Calu3 (cell line): ENCODE measurements around the gene HOXD8. TPM values are rescaled to one million over a fixed set of nuclear protein-coding genes. Genes with fewer than 3 reads are reported as not detected.

ENCODE experiments used
- BruUV-seq: library from RNA; stranded (reverse); fragments of 400-500 nt; replicated peaks from 2 replicates; lab custom pipeline; 2021; lab: Mats Ljungman, UMichigan
- CTCF ChIA-PET: fragments of 300-600 bp; sonication (Branson Sonifier 250); formaldehyde crosslinking; loops from one replicate; lab custom pipeline; 2022; ENCODE audit warnings: antibody characterized with exemption; lab: Charles Lee
- DNase-seq: peaks from one replicate; pipeline ENCODE4 v3.0.0; 2022
- H3K27ac Mint-ChIP-seq: one replicate; pipeline ENCODE4 v1.8.0; 2022; ENCODE audit warnings: mixed read lengths; ENCODE audit not compliant: unreplicated experiment
- H3K27me3 Mint-ChIP-seq: one replicate; pipeline ENCODE4 v1.8.0; 2022; ENCODE audit warnings: mixed read lengths; ENCODE audit not compliant: unreplicated experiment
- H3K36me3 Mint-ChIP-seq: one replicate; pipeline ENCODE4 v1.8.0; 2022; ENCODE audit warnings: mild to moderate bottlenecking, moderate library complexity, mixed read lengths; ENCODE audit not compliant: insufficient read depth, unreplicated experiment
- H3K4me1 Mint-ChIP-seq: one replicate; pipeline ENCODE4 v1.8.0; 2022; ENCODE audit warnings: mild to moderate bottlenecking, low read depth, mixed read lengths; ENCODE audit not compliant: unreplicated experiment
- H3K4me3 Mint-ChIP-seq: one replicate; pipeline ENCODE4 v1.8.0; 2022; ENCODE audit warnings: mild to moderate bottlenecking, low read depth, moderate library complexity, mixed read lengths; ENCODE audit not compliant: unreplicated experiment
- H3K9me3 Mint-ChIP-seq: one replicate; pipeline ENCODE4 v1.8.0; 2022; ENCODE audit warnings: low read depth, mixed read lengths; ENCODE audit not compliant: unreplicated experiment
- intact Hi-C: fragments of 100-400 bp; cut with micrococcal nuclease; formaldehyde crosslinking; loops from one replicate; pipeline ENCODE4 v1.10.0; 2022; ENCODE audit not compliant: unreplicated experiment
- total RNA-seq: library from RNA; stranded (reverse); gene quantifications from 2 replicates; pipeline ENCODE4 v1.2.3, GENCODE V29; 2022
- TF ChIP-seq, protein P1 (sequence below): fragments of 200-600 bp; IDR thresholded peaks from one replicate; pipeline ENCODE4 v1.8.0; 2022; ENCODE audit warnings: antibody characterized with exemption; ENCODE audit not compliant: unreplicated experiment

HOXD8 gene
- total RNA-seq, 1 experiment from 2014 or later = not detected

- intact Hi-C loops = no loop called here
- CTCF ChIA-PET = no interaction called here
- Mint-ChIP-seq H3K4me1 (no peaks in the 10 kb centered on the region), H3K4me3 (no peak within 1 kb of the TSS), H3K36me3 (no peaks in the 10 kb centered on the region), H3K27ac (no peak within 1 kb of the TSS), H3K27me3 (peaks cover 11% of the 10 kb centered on the region), H3K9me3 (peaks cover 2% of the 10 kb centered on the region)
- TF ChIP-seq, protein P1, sequence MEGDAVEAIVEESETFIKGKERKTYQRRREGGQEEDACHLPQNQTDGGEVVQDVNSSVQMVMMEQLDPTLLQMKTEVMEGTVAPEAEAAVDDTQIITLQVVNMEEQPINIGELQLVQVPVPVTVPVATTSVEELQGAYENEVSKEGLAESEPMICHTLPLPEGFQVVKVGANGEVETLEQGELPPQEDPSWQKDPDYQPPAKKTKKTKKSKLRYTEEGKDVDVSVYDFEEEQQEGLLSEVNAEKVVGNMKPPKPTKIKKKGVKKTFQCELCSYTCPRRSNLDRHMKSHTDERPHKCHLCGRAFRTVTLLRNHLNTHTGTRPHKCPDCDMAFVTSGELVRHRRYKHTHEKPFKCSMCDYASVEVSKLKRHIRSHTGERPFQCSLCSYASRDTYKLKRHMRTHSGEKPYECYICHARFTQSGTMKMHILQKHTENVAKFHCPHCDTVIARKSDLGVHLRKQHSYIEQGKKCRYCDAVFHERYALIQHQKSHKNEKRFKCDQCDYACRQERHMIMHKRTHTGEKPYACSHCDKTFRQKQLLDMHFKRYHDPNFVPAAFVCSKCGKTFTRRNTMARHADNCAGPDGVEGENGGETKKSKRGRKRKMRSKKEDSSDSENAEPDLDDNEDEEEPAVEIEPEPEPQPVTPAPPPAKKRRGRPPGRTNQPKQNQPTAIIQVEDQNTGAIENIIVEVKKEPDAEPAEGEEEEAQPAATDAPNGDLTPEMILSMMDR = no peak
- no TSS peak for BruUV-seq
- no peak for DNase-seq
Observed at GRCh38 chr2:176156807-176157498, 27.4 kb downstream of the HOXD8 start, which contains the start of gene HOXD3. HOXD3 (plus strand) TSS chr2:176157307; CDS start chr2:176169115, 11,808 bp downstream.

DNA sequence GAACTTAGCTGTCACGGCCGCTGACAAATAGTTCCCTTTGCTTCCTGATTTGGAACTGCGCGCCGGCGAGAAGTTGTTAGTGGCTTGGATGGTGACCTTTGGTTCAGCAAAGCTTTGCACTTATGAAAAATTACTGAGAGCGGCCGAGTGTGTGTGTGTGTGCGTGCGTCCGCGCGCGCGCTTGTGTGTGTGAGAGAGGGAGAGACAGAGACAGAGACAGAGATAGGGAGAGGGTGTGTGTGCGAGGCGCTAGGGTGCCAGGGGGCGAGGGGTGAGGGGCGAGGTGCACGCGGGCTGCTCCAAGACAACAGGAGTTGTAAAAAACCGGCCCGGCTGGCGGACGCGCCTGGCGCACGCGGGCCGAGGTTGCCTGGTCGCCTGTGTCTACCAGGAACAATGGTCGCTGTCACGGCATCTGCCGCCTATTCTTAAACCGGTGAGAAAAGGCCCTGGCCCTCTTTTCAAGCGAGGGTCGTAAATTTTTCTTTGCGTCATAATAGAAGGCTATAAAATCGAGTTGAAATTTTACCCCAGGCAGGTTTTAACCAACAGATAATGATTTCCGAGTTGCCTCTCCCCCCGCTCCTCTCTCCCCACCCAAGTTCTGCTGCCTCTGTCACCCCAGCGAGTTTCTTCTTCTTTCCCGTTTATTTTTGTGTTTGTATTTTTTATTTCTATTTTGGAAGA lies 28.1 kb downstream of the HOXD8 start:
- Mint-ChIP-seq H3K4me1 (no peaks in the 10 kb centered on the region), H3K4me3 (no peak overlapping the region), H3K27me3 (peaks cover 11% of the 10 kb centered on the region), H3K27ac (no peak overlapping the region), H3K36me3 (no peaks in the 10 kb centered on the region), H3K9me3 (peaks cover 2% of the 10 kb centered on the region)
- TF ChIP-seq, protein P1 = no peak
- intact Hi-C loops = no loop called here
- CTCF ChIA-PET = no interaction called here
- no peak for DNase-seq
- BruUV-seq = no TSS peak

GRCh38 chr2:176158186-176158591 lies 28.7 kb downstream of the HOXD8 start:
- Mint-ChIP-seq H3K4me3 (no peak overlapping the region), H3K27me3 (peaks cover 12% of the 10 kb centered on the region), H3K9me3 (peaks cover 2% of the 10 kb centered on the region), H3K27ac (no peak overlapping the region), H3K36me3 (no peaks in the 10 kb centered on the region), H3K4me1 (no peaks in the 10 kb centered on the region)
- intact Hi-C loops = no loop called here
- TF ChIP-seq, protein P1 = no peak
- DNase-seq = no peak
- CTCF ChIA-PET = no interaction called here
- BruUV-seq = no TSS peak

DNA sequence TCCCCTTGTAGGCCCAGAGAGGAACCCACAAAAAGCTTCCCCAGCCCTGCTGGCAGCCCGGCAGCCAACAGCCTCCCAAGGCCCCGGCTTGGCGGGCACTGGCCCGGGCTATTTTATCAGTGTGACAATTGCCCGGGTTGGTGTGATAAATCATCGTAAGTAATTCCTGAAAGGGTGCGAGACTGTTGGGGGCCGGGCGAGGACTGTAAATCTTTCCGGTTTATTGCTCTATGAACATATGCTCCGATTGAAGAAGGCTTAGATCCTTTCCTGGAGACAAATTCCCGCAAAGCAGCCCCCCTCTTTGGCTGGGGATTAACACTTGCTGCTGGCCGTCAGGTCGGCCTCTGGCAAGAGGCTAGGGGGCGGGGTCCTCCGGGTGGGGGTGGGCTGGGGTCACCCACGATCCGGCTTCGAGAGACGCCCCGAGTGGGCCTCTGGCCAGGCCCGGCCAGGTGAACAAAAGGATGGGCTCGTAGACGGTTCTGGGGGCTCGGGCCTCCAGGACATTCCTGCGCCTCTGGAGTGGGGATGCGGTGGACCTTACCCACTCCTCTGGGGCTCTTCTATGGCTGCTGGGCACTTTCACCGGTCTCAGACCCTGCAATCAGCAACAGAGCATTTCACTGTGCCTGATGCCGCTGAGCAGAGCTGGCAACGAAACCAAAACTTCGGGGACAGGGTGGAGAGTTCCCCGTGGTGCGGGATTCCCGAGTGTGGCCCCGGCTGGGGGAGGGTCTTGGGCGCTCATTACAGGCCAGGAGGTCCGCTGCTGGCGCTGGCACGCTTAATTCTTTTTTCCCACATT lies 29.6 kb downstream of the HOXD8 start:
- Mint-ChIP-seq H3K36me3 (no peaks in the 10 kb centered on the region), H3K9me3 (peaks cover 2% of the 10 kb centered on the region), H3K4me1 (no peaks in the 10 kb centered on the region), H3K27ac (no peak overlapping the region), H3K4me3 (no peak overlapping the region), H3K27me3 (peaks cover 21% of the 10 kb centered on the region)
- CTCF ChIA-PET = no interaction called here
- no peak for DNase-seq
- intact Hi-C loops = no loop called here
- TF ChIP-seq, protein P1 = no peak
- no TSS peak for BruUV-seq
